Colonic mucosa (tissue), 4 donors: ENCODE measurements around the gene NAPB. TPM values are rescaled to one million over a fixed set of nuclear protein-coding genes. Genes with fewer than 3 reads are reported as not detected.

Source experiments
- DNase-seq: peaks from one replicate; pipeline ENCODE4 v3.0.0-alpha.2; 2020
- H3K27ac ChIP-seq: fragments of 200-600 bp; one replicate; pipeline ENCODE4 v1.8.0; 2021
- H3K27me3 ChIP-seq: fragments of 200-600 bp; one replicate; pipeline ENCODE4 v1.8.0; 2021
- H3K36me3 ChIP-seq: fragments of 200-600 bp; one replicate; pipeline ENCODE4 v1.8.0; 2021
- H3K4me1 ChIP-seq: fragments of 200-600 bp; one replicate; pipeline ENCODE4 v1.8.0; 2021; ENCODE audit warnings: mild to moderate bottlenecking
- H3K4me3 ChIP-seq: fragments of 200-600 bp; one replicate; pipeline ENCODE4 v1.8.0; 2021
- H3K9ac ChIP-seq, 2 donors: one replicate each; pipeline ENCODE4 v1.7.0; 2013; ENCODE audit warnings: control low read depth in 2 of 2, low read depth in 2 of 2, low read length in 2 of 2
- H3K9me3 ChIP-seq: fragments of 200-600 bp; one replicate; pipeline ENCODE4 v1.8.0; 2021
- intact Hi-C: fragments of 100-400 bp; cut with DNase I; formaldehyde crosslinking; loops from one replicate; pipeline ENCODE4 v1.14.1; 2022
- total RNA-seq, 2 donors: library from RNA; stranded (reverse); fragmentation: NEBNext Ultra II Directional in 1 of 2; extraction: Animal tissue kit (Norgen Biotek cat#: 25700) in 1 of 2; gene quantifications; one replicate each; pipeline ENCODE4 v1.2.1, GENCODE V29; 2021
- TF ChIP-seq, protein P1 (sequence below): fragments of 200-600 bp; IDR thresholded peaks from one replicate; pipeline ENCODE4 v1.8.0; 2022; ENCODE audit warnings: antibody characterized with exemption, mild to moderate bottlenecking
- donor health status: healthy.
- donor health status: DM: no; HTN: no; CAD: no.
- donor health status: DM: no; HTN: no; CAD: no.

NAPB gene
- total RNA-seq, 2 donors from 2014 or later: 7.5 to 8.4 TPM

GRCh38 chr20:23326774-23327173 lies 94.5 kb downstream of the NAPB start:
- TF ChIP-seq, protein P1, sequence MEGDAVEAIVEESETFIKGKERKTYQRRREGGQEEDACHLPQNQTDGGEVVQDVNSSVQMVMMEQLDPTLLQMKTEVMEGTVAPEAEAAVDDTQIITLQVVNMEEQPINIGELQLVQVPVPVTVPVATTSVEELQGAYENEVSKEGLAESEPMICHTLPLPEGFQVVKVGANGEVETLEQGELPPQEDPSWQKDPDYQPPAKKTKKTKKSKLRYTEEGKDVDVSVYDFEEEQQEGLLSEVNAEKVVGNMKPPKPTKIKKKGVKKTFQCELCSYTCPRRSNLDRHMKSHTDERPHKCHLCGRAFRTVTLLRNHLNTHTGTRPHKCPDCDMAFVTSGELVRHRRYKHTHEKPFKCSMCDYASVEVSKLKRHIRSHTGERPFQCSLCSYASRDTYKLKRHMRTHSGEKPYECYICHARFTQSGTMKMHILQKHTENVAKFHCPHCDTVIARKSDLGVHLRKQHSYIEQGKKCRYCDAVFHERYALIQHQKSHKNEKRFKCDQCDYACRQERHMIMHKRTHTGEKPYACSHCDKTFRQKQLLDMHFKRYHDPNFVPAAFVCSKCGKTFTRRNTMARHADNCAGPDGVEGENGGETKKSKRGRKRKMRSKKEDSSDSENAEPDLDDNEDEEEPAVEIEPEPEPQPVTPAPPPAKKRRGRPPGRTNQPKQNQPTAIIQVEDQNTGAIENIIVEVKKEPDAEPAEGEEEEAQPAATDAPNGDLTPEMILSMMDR: no peak
- intact Hi-C loops: no loop called here
- Histone ChIP-seq H3K36me3 (no peaks in the 10 kb centered on the region), H3K4me3 (no peak overlapping the region), H3K9me3 (no peaks in the 10 kb centered on the region), H3K9ac (no peak overlapping the region), H3K27ac (no peak overlapping the region), H3K27me3 (no peaks in the 10 kb centered on the region), H3K4me1 (no peaks in the 10 kb centered on the region)
- no peak for DNase-seq

- H3K9me3 ChIP-seq: no peaks in the 10 kb centered on the region
- no peaks in the 10 kb centered on the region for H3K36me3 ChIP-seq
- H3K9ac ChIP-seq: no peak overlapping the region
- H3K27me3 ChIP-seq: no peaks in the 10 kb centered on the region
- TF ChIP-seq, protein P1: no peak
- no peak overlapping the region for H3K4me3 ChIP-seq
- no peak for DNase-seq
- no peaks in the 10 kb centered on the region for H3K4me1 ChIP-seq
- H3K27ac ChIP-seq: no peak overlapping the region
- intact Hi-C loops: no loop called here
These were observed 96.2 kb downstream of the NAPB start for GRCh38 chr20:23325107-23325506.

Other genes with a start within 250 kb of the NAPB start
- 10 to 100 TPM; 12.4 to 16.6 TPM for gene NXT1, start 70.7 kb downstream of the NAPB start, total RNA-seq
- gene GZF1, start 59.3 kb downstream of the NAPB start, total RNA-seq: 1 to 10 TPM; 8.5 to 9.6 TPM
- not detected for gene CSTL1, start 18.2 kb upstream of the NAPB start, total RNA-seq
- gene CST11, start 31.4 kb upstream of the NAPB start, total RNA-seq: not detected
- not detected for gene CST8, start 69.6 kb upstream of the NAPB start, total RNA-seq
- not detected for gene CST9L, start 147.0 kb upstream of the NAPB start, total RNA-seq
- gene CST9, start 184.4 kb upstream of the NAPB start, total RNA-seq: not detected
- 100 to 1,000 TPM; 606 to 666 TPM for gene CST3, start 216.5 kb upstream of the NAPB start, total RNA-seq